HG03565 (cell line): ENCODE results near the gene GPD1L.

Source experiments
- ATAC-seq: cut with Tn5 transposase; IDR thresholded peaks from one replicate; pipeline ENCODE4 v1.9.1; 2021; ENCODE audit warnings: mild to moderate bottlenecking, moderate library complexity; ENCODE audit not compliant: unreplicated experiment

The GPD1L gene

GRCh38 chr3:32136703-32137102 lies 30.3 kb downstream of the GPD1L start:
- no peak for ATAC-seq

GRCh38 chr3:32137870-32138269 lies 31.4 kb downstream of the GPD1L start:
- no peak for ATAC-seq

- no peak for ATAC-seq
Measured at GRCh38 chr3:32138545-32139104, 32.2 kb downstream of the GPD1L start.

GRCh38 chr3:32140943-32141342 lies 34.5 kb downstream of the GPD1L start:
- ATAC-seq: no peak

- no peak for ATAC-seq
Measured at GRCh38 chr3:32143849-32144757, 37.7 kb downstream of the GPD1L start.

DNA sequence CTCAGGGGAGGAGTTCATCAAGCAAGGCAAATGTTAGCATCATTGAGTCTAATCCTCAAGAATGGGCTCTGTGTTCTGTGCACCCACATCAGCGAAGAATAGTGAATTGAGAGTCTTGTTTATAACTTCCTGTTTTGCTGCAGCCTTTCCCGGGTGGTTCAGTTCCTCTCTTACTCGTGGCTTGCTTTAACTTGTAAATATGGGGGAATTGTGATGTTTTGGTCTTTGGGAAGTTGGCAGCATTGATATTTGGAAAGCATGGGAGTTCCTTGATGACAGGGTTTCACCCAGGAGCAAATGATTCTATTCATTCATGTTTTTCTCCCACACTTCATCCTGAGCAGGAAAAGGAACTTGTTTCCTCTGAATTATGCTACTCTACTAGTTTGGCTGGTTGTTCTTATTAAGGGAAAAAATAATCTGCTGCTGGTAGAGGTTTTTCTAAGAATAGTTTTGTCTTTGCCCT lies 40.4 kb downstream of the GPD1L start:
- ATAC-seq: no peak

DNA sequence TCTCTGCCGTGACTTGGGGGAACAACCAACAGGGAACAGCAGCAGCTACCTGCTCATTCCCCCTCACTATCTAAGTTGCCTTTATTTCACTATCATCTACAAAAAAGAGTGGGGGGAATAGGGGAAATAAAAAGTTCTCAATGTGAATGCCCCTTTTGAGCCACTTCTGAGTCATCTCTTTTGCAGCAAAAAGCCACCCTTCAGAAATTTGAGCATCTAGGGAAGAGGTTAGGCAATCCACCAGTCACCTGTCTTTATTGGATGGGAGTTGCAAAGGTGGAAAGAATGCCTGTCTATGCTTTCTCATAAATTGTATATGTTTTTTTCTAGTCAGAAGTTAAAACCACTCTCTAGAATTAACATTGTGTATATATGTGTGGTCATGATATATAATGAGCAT lies 41.1 kb downstream of the GPD1L start:
- ATAC-seq: no peak

GRCh38 chr3:32147933-32148332 lies 41.5 kb downstream of the GPD1L start:
- ATAC-seq: no peak

GRCh38 chr3:32148351-32148750 lies 41.9 kb downstream of the GPD1L start:
- no peak for ATAC-seq

GRCh38 chr3:32153414-32154204 lies 47.2 kb downstream of the GPD1L start:
- no peak for ATAC-seq

DNA sequence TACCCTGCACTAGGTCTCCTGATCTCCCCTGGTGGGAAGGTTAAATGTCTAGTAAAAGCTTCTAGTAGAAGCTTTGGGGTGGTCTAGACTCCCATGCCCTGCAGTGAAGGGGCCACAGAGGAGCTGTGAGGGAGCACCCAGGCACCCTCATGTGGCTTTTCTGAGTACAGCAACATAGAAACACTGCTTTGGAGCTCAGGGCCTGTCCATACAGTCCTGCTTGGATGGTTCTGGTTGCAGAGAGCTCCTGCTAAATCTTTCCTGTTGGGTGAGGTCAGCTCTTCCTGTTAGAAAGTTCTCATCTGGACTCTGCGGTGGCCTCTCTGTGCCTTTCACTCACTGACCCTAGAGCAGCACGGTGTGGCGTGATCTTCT lies 47.8 kb downstream of the GPD1L start:
- ATAC-seq: no peak

- no peak for ATAC-seq
Measured at GRCh38 chr3:32155117-32155516, 48.7 kb downstream of the GPD1L start.

GRCh38 chr3:32157600-32158264 lies 51.3 kb downstream of the GPD1L start:
- ATAC-seq: no peak

- ATAC-seq: no peak
Measured at GRCh38 chr3:32160706-32161214, 54.3 kb downstream of the GPD1L start.

DNA sequence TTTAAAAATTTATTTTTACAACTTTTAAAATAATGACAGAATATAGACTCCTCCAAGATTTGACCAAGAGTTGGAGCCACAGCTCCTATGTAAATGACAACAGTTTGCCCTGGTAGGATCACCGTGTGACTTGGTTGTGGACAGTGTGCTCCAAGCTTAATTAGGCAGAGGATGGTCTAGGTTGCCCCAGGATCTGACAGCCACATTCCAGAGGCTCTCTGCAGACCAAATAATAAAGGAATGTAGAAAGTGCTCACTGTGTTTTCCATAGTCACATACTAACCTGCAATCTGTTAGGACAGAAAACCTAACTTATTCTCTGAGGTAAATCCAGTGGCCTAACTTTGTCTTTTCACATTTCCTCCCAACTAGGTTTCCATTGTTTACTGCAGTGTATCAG lies 59.0 kb downstream of the GPD1L start:
- no peak for ATAC-seq

GRCh38 chr3:32166654-32167053 lies 60.2 kb downstream of the GPD1L start:
- no peak for ATAC-seq

- no peak for ATAC-seq
Measured at GRCh38 chr3:32172420-32172819, 66.0 kb downstream of the GPD1L start.

- no peak for ATAC-seq
Measured at GRCh38 chr3:32175607-32176197, 69.3 kb downstream of the GPD1L start.

DNA sequence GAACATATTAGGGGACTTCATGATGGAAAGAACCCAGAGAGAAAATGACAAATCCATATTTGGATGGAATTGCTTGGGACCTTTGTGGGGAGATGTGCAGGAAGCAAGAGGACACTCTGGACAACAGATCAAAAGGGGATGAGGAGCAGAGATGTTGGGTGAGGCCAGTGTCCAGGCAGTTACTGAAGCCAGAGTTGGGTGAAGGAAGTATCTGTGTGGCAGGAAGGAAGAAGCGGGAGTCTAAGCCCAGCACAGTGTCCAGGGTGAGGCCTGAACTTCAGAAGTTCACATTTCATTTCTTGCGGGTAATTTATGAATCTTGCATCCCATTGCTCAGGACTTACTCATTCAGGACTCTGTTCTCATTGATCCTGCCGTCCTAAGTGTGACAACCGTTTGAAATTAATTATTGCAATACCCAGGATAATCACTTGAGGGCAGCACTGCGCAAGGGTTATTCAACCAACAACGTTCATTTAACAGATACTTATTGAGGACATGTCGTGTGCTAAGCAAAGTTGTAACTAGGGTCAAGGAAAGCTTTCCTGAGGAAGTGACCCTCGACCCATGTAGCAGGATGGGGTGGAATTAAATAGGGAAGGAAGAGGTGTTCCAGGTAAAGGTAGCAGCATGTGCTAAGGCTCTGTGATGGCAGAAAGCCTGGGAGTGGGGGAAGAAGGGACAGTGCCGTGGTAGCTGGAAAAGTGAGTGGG lies 70.7 kb downstream of the GPD1L start:
- ATAC-seq: no peak

GRCh38 chr3:32177702-32178198 lies 71.3 kb downstream of the GPD1L start:
- ATAC-seq: peak; percentile 60
